Small intestine (tissue), 7 donors: ENCODE results near the gene CITED2. TPM values are rescaled to one million over a fixed set of nuclear protein-coding genes. Genes with fewer than 3 reads are reported as not detected.

Source experiments
- DNase-seq, 2 donors: peaks; one replicate each; pipeline versions ENCODE4 v3.0.0 to v3.0.0-alpha.2; 2013
- FAIRE-seq: peaks from 2 replicates; lab custom pipeline; 2012; peaks lifted over from hg19 to GRCh38; lab: Jason Lieb, UNC
- H3K27ac ChIP-seq, 3 donors: one replicate each; pipeline ENCODE4 v1.5.1; 2013; ENCODE audit warnings: low read length in 2 of 3, mild to moderate bottlenecking in 2 of 3, control low read depth in 1 of 3, inconsistent platforms in 1 of 3, low read depth in 1 of 3, moderate library complexity in 1 of 3
- H3K27me3 ChIP-seq, 3 donors: one replicate each; pipeline ENCODE4 v1.6.1; 2013; ENCODE audit warnings: low read length in 3 of 3, inconsistent platforms in 1 of 3; ENCODE audit not compliant: control insufficient read depth in 3 of 3, insufficient read depth in 3 of 3
- H3K36me3 ChIP-seq, 3 donors: one replicate each; pipeline ENCODE4 v1.6.1; 2013; ENCODE audit warnings: low read length in 3 of 3, inconsistent platforms in 1 of 3, low read depth in 1 of 3, mild to moderate bottlenecking in 1 of 3, moderate library complexity in 1 of 3; ENCODE audit not compliant: control insufficient read depth in 3 of 3, insufficient read depth in 2 of 3
- H3K4me1 ChIP-seq, 3 donors: one replicate each; pipeline ENCODE4 v1.6.1; 2013; ENCODE audit warnings: low read length in 2 of 3, inconsistent platforms in 1 of 3, low read depth in 1 of 3, mild to moderate bottlenecking in 1 of 3, moderate library complexity in 1 of 3; ENCODE audit not compliant: control insufficient read depth in 3 of 3, insufficient read depth in 2 of 3
- H3K4me3 ChIP-seq, 3 donors: one replicate each; pipeline ENCODE4 v1.5.1; 2013; ENCODE audit warnings: low read length in 3 of 3, control low read depth in 1 of 3, inconsistent platforms in 1 of 3, low read depth in 1 of 3, mild to moderate bottlenecking in 1 of 3, moderate library complexity in 1 of 3
- H3K9me3 ChIP-seq, 2 donors: one replicate each; pipeline ENCODE4 v1.6.1; 2013; ENCODE audit warnings: low read depth in 1 of 2, low read length in 1 of 2; ENCODE audit not compliant: control insufficient read depth in 2 of 2, insufficient read depth in 1 of 2
- WGBS, 3 donors: extraction: QIAGEN DNeasy Blood & Tissue Kit; methylation state at CpG; one replicate each; pipeline ENCODE4 v1.1.7; 2013; 5-methylcytosine and 5-hydroxymethylcytosine counted together
- polyA plus RNA-seq, 4 donors: library from polyadenylated mRNA; stranded (reverse) in 3 of 4; unstranded in 1 of 4; fragments of 200-250 nt in 3 of 4; fragments of 120-200 nt in 1 of 4; gene quantifications; one replicate each; pipeline versions ENCODE4 v1.2.1 to v1.2.3, GENCODE V29; 2013
- donor health status: healthy with polysubstance abuse.
- donor health status: control.
- donor health status: control.
- donor health status: Bipolar disorder and iron deficiency.
- donor health status: healthy.

CITED2 gene
- polyA plus RNA-seq, 4 donors: 21.1 to 105 (median 31.5) TPM

GRCh38 chr6:139380168-139380567 lies 5.7 kb upstream of the CITED2 start:
- FAIRE-seq: no peak
- no peak overlapping the region for H3K4me3 ChIP-seq
- H3K27me3 ChIP-seq: no peaks in the 10 kb centered on the region
- H3K4me1 ChIP-seq: peaks cover 0 to 7% (median 3%) of the 10 kb centered on the region in 3 donors
- no peak overlapping the region for H3K27ac ChIP-seq
- H3K36me3 ChIP-seq: no peaks in the 10 kb centered on the region
- no peaks in the 10 kb centered on the region for H3K9me3 ChIP-seq
- DNase-seq: no peak
- 91 to 92% (median 92%) methylated on average over 7 of the region's 7 CpGs for WGBS, 3 donors

GRCh38 chr6:139378882-139379341 lies 4.5 kb upstream of the CITED2 start:
- 12 to 64% (median 28%) methylated on average over 1 of the region's 1 CpG for WGBS, 3 donors
- DNase-seq: peak; percentile 64 to 87
- peak overlapping the region in 1 of 3 donors; percentile 40 for H3K27ac ChIP-seq
- H3K36me3 ChIP-seq: no peaks in the 10 kb centered on the region
- FAIRE-seq: no peak
- H3K27me3 ChIP-seq: no peaks in the 10 kb centered on the region
- no peaks in the 10 kb centered on the region for H3K9me3 ChIP-seq
- H3K4me1 ChIP-seq: peaks cover 0 to 7% (median 3%) of the 10 kb centered on the region in 3 donors
- no peak overlapping the region for H3K4me3 ChIP-seq

GRCh38 chr6:139378226-139378625 lies 3.8 kb upstream of the CITED2 start:
- FAIRE-seq (no peak), DNase-seq (no peak)
- Histone ChIP-seq H3K4me1 (peaks cover 0 to 7% (median 3%) of the 10 kb centered on the region in 3 donors), H3K27me3 (no peaks in the 10 kb centered on the region), H3K36me3 (peaks cover 0 to 6% (median 0%) of the 10 kb centered on the region in 3 donors), H3K27ac (no peak overlapping the region), H3K4me3 (no peak overlapping the region), H3K9me3 (no peaks in the 10 kb centered on the region)

- Histone ChIP-seq H3K27ac (peak overlapping the region; percentile 85 to 90 (median 90)), H3K4me3 (peak overlapping the region in 1 of 3 donors; percentile 98), H3K4me1 (peaks cover 0 to 7% (median 3%) of the 10 kb centered on the region in 3 donors), H3K9me3 (no peaks in the 10 kb centered on the region), H3K36me3 (peaks cover 0 to 10% (median 0%) of the 10 kb centered on the region in 3 donors), H3K27me3 (no peaks in the 10 kb centered on the region)
- whole genome bisulfite sequencing, 3 donors: 33 to 61% (median 45%) methylated on average over 5 of the region's 5 CpGs
- FAIRE-seq (no peak), DNase-seq (peak; percentile 66 to 72)
These were observed 2.3 kb upstream of the CITED2 start for GRCh38 chr6:139376604-139377218.

GRCh38 chr6:139376017-139376330 lies 1.5 kb upstream of the CITED2 start:
- Histone ChIP-seq H3K27me3 (no peaks in the 10 kb centered on the region), H3K27ac (peak overlapping the region; percentile 85 to 90 (median 90)), H3K4me3 (peak overlapping the region; percentile 43 to 98 (median 95)), H3K36me3 (peaks cover 0 to 10% (median 0%) of the 10 kb centered on the region in 3 donors), H3K9me3 (no peaks in the 10 kb centered on the region), H3K4me1 (peaks cover 0 to 9% (median 3%) of the 10 kb centered on the region in 3 donors)
- DNase-seq (peak; percentile 51 to 74), FAIRE-seq (no peak)
- WGBS, 3 donors: 2 to 4% (median 3%) methylated on average over 11 of the region's 11 CpGs

GRCh38 chr6:139375226-139376016 lies 973 bp upstream of the CITED2 start:
- H3K36me3 ChIP-seq: peaks cover 0 to 10% (median 0%) of the 10 kb centered on the region in 3 donors
- DNase-seq: peak; percentile 96
- peak overlapping the region; percentile 85 to 90 (median 90) for H3K27ac ChIP-seq
- no peaks in the 10 kb centered on the region for H3K9me3 ChIP-seq
- H3K4me1 ChIP-seq: peaks cover 0 to 11% (median 3%) of the 10 kb centered on the region in 3 donors
- H3K27me3 ChIP-seq: no peaks in the 10 kb centered on the region
- FAIRE-seq: no peak
- WGBS, 3 donors: 0% methylated on average over 44 of the region's 44 CpGs
- peak overlapping the region; percentile 43 to 98 (median 95) for H3K4me3 ChIP-seq

GRCh38 chr6:139373928-139374356 lies 506 bp downstream of the CITED2 start:
- Histone ChIP-seq H3K9me3 (no peaks in the 10 kb centered on the region), H3K4me1 (peaks cover 0 to 22% (median 3%) of the 10 kb centered on the region in 3 donors), H3K27ac (peak overlapping the region; percentile 90 to 99 (median 97)), H3K4me3 (peak overlapping the region; percentile 65 to 98 (median 95)), H3K27me3 (no peaks in the 10 kb centered on the region), H3K36me3 (peaks cover 0 to 10% (median 0%) of the 10 kb centered on the region in 3 donors)
- DNase-seq: no peak
- 0% methylated on average over 25 of the region's 25 CpGs for WGBS, 3 donors
- FAIRE-seq: no peak

GRCh38 chr6:139373154-139373927 lies 1.1 kb downstream of the CITED2 start:
- FAIRE-seq: no peak
- peaks cover 0 to 10% (median 0%) of the 10 kb centered on the region in 3 donors for H3K36me3 ChIP-seq
- H3K27ac ChIP-seq: peak overlapping the region; percentile 90 to 99 (median 97)
- DNase-seq: peak; percentile 70 to 75
- H3K4me3 ChIP-seq: peak overlapping the region; percentile 65 to 98 (median 95)
- H3K4me1 ChIP-seq: peaks cover 0 to 24% (median 3%) of the 10 kb centered on the region in 3 donors
- 0 to 1% (median 0%) methylated on average over 53 to 57 of the region's 57 CpGs for WGBS, 3 donors
- no peaks in the 10 kb centered on the region for H3K27me3 ChIP-seq
- H3K9me3 ChIP-seq: no peaks in the 10 kb centered on the region
